Mucosa of stomach (tissue), 1 donor: ENCODE measurements around the gene NRN1.

ENCODE experiments used
- H3K27me3 ChIP-seq: one replicate; pipeline ENCODE4 v1.7.0; 2013; ENCODE audit warnings: mild to moderate bottlenecking, low read length; ENCODE audit not compliant: control insufficient read depth, insufficient read depth
- H3K36me3 ChIP-seq: one replicate; pipeline ENCODE4 v1.7.0; 2013; ENCODE audit warnings: low read length; ENCODE audit not compliant: control insufficient read depth, insufficient read depth
- H3K4me1 ChIP-seq: one replicate; pipeline ENCODE4 v1.7.0; 2013; ENCODE audit warnings: mild to moderate bottlenecking, low read length; ENCODE audit not compliant: control insufficient read depth, insufficient read depth
- H3K4me3 ChIP-seq: one replicate; pipeline ENCODE4 v1.7.0; 2013; ENCODE audit warnings: low read length
- H3K9ac ChIP-seq: one replicate; pipeline ENCODE4 v1.7.0; 2013; ENCODE audit warnings: mild to moderate bottlenecking, low read length, moderate library complexity
- H3K9me3 ChIP-seq: one replicate; pipeline ENCODE4 v1.7.0; 2013; ENCODE audit warnings: mild to moderate bottlenecking, low read length, moderate library complexity; ENCODE audit not compliant: control insufficient read depth
- donor health status: Pancreatic carcinoma.

Gene NRN1

GRCh38 chr6:5999688-6000608 lies 6.8 kb downstream of the NRN1 start:
- Histone ChIP-seq H3K4me3 (no peak overlapping the region), H3K4me1 (peaks cover 39% of the 10 kb centered on the region), H3K9me3 (peaks cover 6% of the 10 kb centered on the region), H3K9ac (no peak overlapping the region), H3K27me3 (peaks cover 100% of the 10 kb centered on the region), H3K36me3 (no peaks in the 10 kb centered on the region)

GRCh38 chr6:5998711-5999687 lies 7.7 kb downstream of the NRN1 start:
- H3K9me3 ChIP-seq = peaks cover 6% of the 10 kb centered on the region
- peaks cover 39% of the 10 kb centered on the region for H3K4me1 ChIP-seq
- H3K9ac ChIP-seq = no peak overlapping the region
- no peaks in the 10 kb centered on the region for H3K36me3 ChIP-seq
- H3K27me3 ChIP-seq = peaks cover 100% of the 10 kb centered on the region
- H3K4me3 ChIP-seq = no peak overlapping the region

GRCh38 chr6:5998236-5998635 lies 8.5 kb downstream of the NRN1 start:
- H3K4me3 ChIP-seq = no peak overlapping the region

GRCh38 chr6:5997420-5997987 lies 9.2 kb downstream of the NRN1 start:
- peak overlapping the region; percentile 75 for H3K4me3 ChIP-seq
- no peaks in the 10 kb centered on the region for H3K36me3 ChIP-seq
- H3K27me3 ChIP-seq = peaks cover 100% of the 10 kb centered on the region
- H3K9ac ChIP-seq = peak overlapping the region; percentile 10
- H3K4me1 ChIP-seq = peaks cover 26% of the 10 kb centered on the region
- H3K9me3 ChIP-seq = no peaks in the 10 kb centered on the region

More at GRCh38 chr6:5998236-5998635, 8.5 kb downstream of the NRN1 start:
- Histone ChIP-seq H3K4me1 (peaks cover 33% of the 10 kb centered on the region), H3K27me3 (peaks cover 100% of the 10 kb centered on the region), H3K36me3 (no peaks in the 10 kb centered on the region), H3K9ac (no peak overlapping the region), H3K9me3 (no peaks in the 10 kb centered on the region)

GRCh38 chr6:5996714-5997419 lies 9.9 kb downstream of the NRN1 start:
- H3K4me3 ChIP-seq = peak overlapping the region; percentile 75
- peaks cover 99% of the 10 kb centered on the region for H3K27me3 ChIP-seq
- peaks cover 26% of the 10 kb centered on the region for H3K4me1 ChIP-seq
- peak overlapping the region; percentile 10 for H3K9ac ChIP-seq
- H3K36me3 ChIP-seq = no peaks in the 10 kb centered on the region
- H3K9me3 ChIP-seq = no peaks in the 10 kb centered on the region

- no peaks in the 10 kb centered on the region for H3K36me3 ChIP-seq
- no peaks in the 10 kb centered on the region for H3K9me3 ChIP-seq
- H3K4me1 ChIP-seq = peaks cover 26% of the 10 kb centered on the region
- peak overlapping the region; percentile 75 for H3K4me3 ChIP-seq
- peaks cover 92% of the 10 kb centered on the region for H3K27me3 ChIP-seq
- peak overlapping the region; percentile 8 for H3K9ac ChIP-seq
Observed at GRCh38 chr6:5995949-5996713, 10.6 kb downstream of the NRN1 start.

GRCh38 chr6:5995658-5995948 lies 11.1 kb downstream of the NRN1 start:
- Histone ChIP-seq H3K27me3 (peaks cover 87% of the 10 kb centered on the region), H3K9ac (no peak overlapping the region), H3K36me3 (no peaks in the 10 kb centered on the region), H3K4me3 (no peak overlapping the region), H3K9me3 (no peaks in the 10 kb centered on the region), H3K4me1 (peaks cover 26% of the 10 kb centered on the region)

- Histone ChIP-seq H3K9me3 (no peaks in the 10 kb centered on the region), H3K9ac (no peak overlapping the region), H3K4me1 (peaks cover 26% of the 10 kb centered on the region), H3K27me3 (peaks cover 82% of the 10 kb centered on the region), H3K36me3 (no peaks in the 10 kb centered on the region), H3K4me3 (no peak overlapping the region)
Observed at GRCh38 chr6:5994999-5995657, 11.6 kb downstream of the NRN1 start.

- H3K27me3 ChIP-seq = peaks cover 75% of the 10 kb centered on the region
- H3K9me3 ChIP-seq = no peaks in the 10 kb centered on the region
- no peak overlapping the region for H3K9ac ChIP-seq
- H3K4me1 ChIP-seq = peaks cover 21% of the 10 kb centered on the region
- H3K36me3 ChIP-seq = no peaks in the 10 kb centered on the region
- no peak overlapping the region for H3K4me3 ChIP-seq
Observed at GRCh38 chr6:5994234-5994998, 12.3 kb downstream of the NRN1 start.

GRCh38 chr6:5992551-5993225 lies 14.0 kb downstream of the NRN1 start:
- no peak overlapping the region for H3K9ac ChIP-seq

More at GRCh38 chr6:5992551-5993225, 14.0 kb downstream of the NRN1 start:
- no peak overlapping the region for H3K4me3 ChIP-seq
- peaks cover 57% of the 10 kb centered on the region for H3K27me3 ChIP-seq
- no peaks in the 10 kb centered on the region for H3K36me3 ChIP-seq
- H3K4me1 ChIP-seq = peaks cover 12% of the 10 kb centered on the region
- H3K9me3 ChIP-seq = no peaks in the 10 kb centered on the region
